Kidney (tissue), 14 donors: Measurements from ENCODE around the gene CLCNKA. TPM values are rescaled to one million over a fixed set of nuclear protein-coding genes. Genes with fewer than 3 reads are reported as not detected.
"Not testable (repeated sequence)": the region's sequence is repeated elsewhere in the genome, so short reads cannot be mapped to it uniquely, and the experiment has no call there.

ENCODE experiments used
- DNase-seq, 5 donors: peaks; one replicate each; pipeline ENCODE4 v3.0.0-alpha.2; 2013 to 2020
- FAIRE-seq: peaks from 2 replicates; lab custom pipeline; 2012; peaks lifted over from hg19 to GRCh38; lab: Jason Lieb, UNC
- H3K27ac ChIP-seq, 2 donors: one replicate each; pipeline ENCODE4 v1.7.0; 2013; ENCODE audit warnings: low read depth in 2 of 2, low read length in 2 of 2, inconsistent platforms in 1 of 2
- H3K27me3 ChIP-seq: one replicate; pipeline ENCODE4 v1.7.1; 2013; ENCODE audit warnings: low read length, inconsistent platforms; ENCODE audit not compliant: control insufficient read depth, insufficient read depth
- H3K36me3 ChIP-seq, 3 donors: one replicate each; pipeline versions ENCODE4 v1.7.0 to v1.7.1; 2013; ENCODE audit warnings: low read length in 3 of 3, control low read depth in 1 of 3, inconsistent platforms in 1 of 3; ENCODE audit not compliant: insufficient read depth in 3 of 3, control insufficient read depth in 2 of 3
- H3K4me1 ChIP-seq, 3 donors: one replicate each; pipeline versions ENCODE4 v1.7.0 to v1.7.1; 2013; ENCODE audit warnings: low read length in 3 of 3, inconsistent platforms in 1 of 3, low read depth in 1 of 3; ENCODE audit not compliant: control insufficient read depth in 2 of 3, insufficient read depth in 2 of 3
- H3K4me3 ChIP-seq, 3 donors: one replicate each; pipeline versions ENCODE4 v1.7.0 to v1.8.1; 2013; ENCODE audit warnings: low read length in 3 of 3, control low read depth in 1 of 3, inconsistent platforms in 1 of 3
- H3K9ac ChIP-seq, 3 donors: one replicate each; pipeline versions ENCODE4 v1.7.0 to v1.7.1; 2013; ENCODE audit warnings: low read length in 3 of 3, control low read depth in 1 of 3, inconsistent platforms in 1 of 3
- H3K9me3 ChIP-seq, 3 donors: one replicate each; pipeline versions ENCODE4 v1.7.0 to v1.7.1; 2013; ENCODE audit warnings: low read length in 3 of 3, control low read depth in 1 of 3, inconsistent platforms in 1 of 3; ENCODE audit not compliant: control insufficient read depth in 2 of 3, insufficient read depth in 1 of 3
- CTCF ChIP-seq: IDR thresholded peaks from 3 replicates; pipeline ENCODE4 v1.5.1; 2012; ENCODE audit warnings: mild to moderate bottlenecking, moderate library complexity, borderline replicate concordance; ENCODE audit not compliant: insufficient read depth; ENCODE audit errors: extremely low read depth
- intact Hi-C: fragments of 100-400 bp; cut with DNase I; formaldehyde crosslinking; loops from one replicate; pipeline ENCODE4 v1.11.1; 2022
- polyA plus RNA-seq: library from polyadenylated mRNA; stranded (reverse); fragments of 350-450 nt; fragmentation: Illumina TruSeq; extraction: RNeasy Lipid Tissue Mini Kit (QIAGEN cat#74804); gene quantifications from one replicate; pipeline ENCODE4 v1.2.3, GENCODE V29; 2014; ENCODE audit warnings: low read depth, low replicate concordance; ENCODE audit not compliant: insufficient read depth
- total RNA-seq: library from RNA; stranded (reverse); fragmentation: NEBNext Ultra II Directional; extraction: Animal tissue kit (Norgen Biotek cat#: 25700); gene quantifications from one replicate; pipeline ENCODE4 v1.2.1, GENCODE V29; 2021
- donor health status: control.
- donor health status: control.
- donor health status: control.
- donor health status: control.
- donor health status: control.
- donor health status: DM: yes; HTN: yes; CAD: no.
- donor health status: Normal renal cell carcinoma (clear cell type).

The CLCNKA gene
- total and polyA plus RNA-seq, 2 donors from 2014 or later = 7.8 to 187 TPM

- Histone ChIP-seq H3K9ac (no peak overlapping the region), H3K36me3 (no peaks in the 10 kb centered on the region), H3K9me3 (no peaks in the 10 kb centered on the region), H3K4me3 (no peak overlapping the region), H3K27ac (no peak overlapping the region), H3K4me1 (peaks cover 0 to 11% (median 7%) of the 10 kb centered on the region in 3 donors), H3K27me3 (no peaks in the 10 kb centered on the region)
- FAIRE-seq = no peak
- DNase-seq = no peak
- no peak for TF ChIP-seq CTCF
- intact Hi-C loops = no loop called here
These were observed 39.4 kb downstream of the CLCNKA start for GRCh38 chr1:16061266-16061665.

GRCh38 chr1:16061989-16062686, 40.3 kb downstream of the CLCNKA start:
- intact Hi-C loops, H3K36me3 ChIP-seq, H3K9ac ChIP-seq, FAIRE-seq, H3K4me3 ChIP-seq, H3K9me3 ChIP-seq, H3K27ac ChIP-seq, DNase-seq, H3K27me3 ChIP-seq: not testable (repeated sequence)
- H3K4me1 ChIP-seq = peaks cover 0 to 13% (median 12%) of the 10 kb centered on the region in 3 donors

- FAIRE-seq = not testable (repeated sequence)
These were observed 40.8 kb downstream of the CLCNKA start for GRCh38 chr1:16062687-16063075.

GRCh38 chr1:16063226-16063829, 41.5 kb downstream of the CLCNKA start:
- Histone ChIP-seq H3K36me3 (no peaks in the 10 kb centered on the region), H3K4me1 (peaks cover 0 to 22% (median 21%) of the 10 kb centered on the region in 3 donors), H3K9me3 (no peaks in the 10 kb centered on the region), H3K4me3 (no peak overlapping the region), H3K27ac (no peak overlapping the region), H3K27me3 (no peaks in the 10 kb centered on the region), H3K9ac (peak overlapping the region in 1 of 3 donors; percentile 26)
- no peak for FAIRE-seq
- no peak for TF ChIP-seq CTCF
- no peak for DNase-seq
- intact Hi-C loops = no loop called here

More at GRCh38 chr1:16062687-16063075, 40.8 kb downstream of the CLCNKA start:
- H3K36me3 ChIP-seq, H3K4me3 ChIP-seq, H3K27ac ChIP-seq, H3K9me3 ChIP-seq, DNase-seq, H3K9ac ChIP-seq, H3K27me3 ChIP-seq, intact Hi-C loops: not testable (repeated sequence)
- H3K4me1 ChIP-seq = peaks cover 0 to 18% (median 15%) of the 10 kb centered on the region in 3 donors
